B cell (primary cell): ENCODE measurements around the gene HIVEP1.

Experiments used
- EZH2 ChIP-seq: IDR thresholded peaks from 2 replicates; pipeline ENCODE4 v1.6.1; 2012; ENCODE audit warnings: borderline replicate concordance, low read depth, mild to moderate bottlenecking, moderate library complexity, low read length; ENCODE audit not compliant: insufficient read depth, poor library complexity, severe bottlenecking
- TF ChIP-seq, protein P1 (sequence below): fragments of 200-600 bp; IDR thresholded peaks from one replicate; pipeline ENCODE4 v1.8.0; 2022; ENCODE audit warnings: antibody characterized with exemption, mild to moderate bottlenecking

DNA sequence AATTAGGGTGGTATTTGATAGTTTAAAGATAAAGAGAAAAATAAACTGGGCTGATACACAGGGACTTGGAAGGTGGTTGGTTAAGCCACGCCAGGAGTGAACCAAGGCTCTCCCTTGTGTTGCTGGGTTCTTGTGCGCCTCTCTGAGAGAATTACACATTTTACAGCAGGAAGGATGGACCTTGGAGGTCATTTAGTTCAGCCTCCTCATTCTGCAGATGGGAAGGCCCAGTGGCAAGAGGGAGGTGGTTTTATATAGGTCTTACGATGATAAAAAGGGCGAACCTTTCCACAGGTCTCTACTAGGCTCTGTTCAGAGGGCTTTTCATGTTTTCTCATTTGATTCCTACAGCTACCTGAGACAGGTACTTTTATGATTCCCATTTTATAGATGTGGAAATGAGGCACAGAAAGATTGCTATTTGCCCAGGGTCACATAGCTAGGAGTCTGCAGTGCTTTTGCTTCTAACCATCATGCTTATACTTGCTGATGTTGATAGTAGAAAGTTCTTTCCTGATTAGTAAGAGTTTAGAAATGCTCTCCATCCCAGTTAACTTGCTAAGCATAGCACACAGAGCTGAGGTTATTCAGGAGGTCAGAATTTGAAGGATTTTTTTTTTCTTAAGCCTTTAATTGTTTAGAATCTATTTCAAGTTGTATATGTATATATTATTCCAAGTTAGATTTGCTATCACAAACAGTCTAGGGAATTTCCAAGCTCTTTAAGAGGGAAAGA is 12.8 kb downstream of the HIVEP1 start:
- TF ChIP-seq, protein P1, sequence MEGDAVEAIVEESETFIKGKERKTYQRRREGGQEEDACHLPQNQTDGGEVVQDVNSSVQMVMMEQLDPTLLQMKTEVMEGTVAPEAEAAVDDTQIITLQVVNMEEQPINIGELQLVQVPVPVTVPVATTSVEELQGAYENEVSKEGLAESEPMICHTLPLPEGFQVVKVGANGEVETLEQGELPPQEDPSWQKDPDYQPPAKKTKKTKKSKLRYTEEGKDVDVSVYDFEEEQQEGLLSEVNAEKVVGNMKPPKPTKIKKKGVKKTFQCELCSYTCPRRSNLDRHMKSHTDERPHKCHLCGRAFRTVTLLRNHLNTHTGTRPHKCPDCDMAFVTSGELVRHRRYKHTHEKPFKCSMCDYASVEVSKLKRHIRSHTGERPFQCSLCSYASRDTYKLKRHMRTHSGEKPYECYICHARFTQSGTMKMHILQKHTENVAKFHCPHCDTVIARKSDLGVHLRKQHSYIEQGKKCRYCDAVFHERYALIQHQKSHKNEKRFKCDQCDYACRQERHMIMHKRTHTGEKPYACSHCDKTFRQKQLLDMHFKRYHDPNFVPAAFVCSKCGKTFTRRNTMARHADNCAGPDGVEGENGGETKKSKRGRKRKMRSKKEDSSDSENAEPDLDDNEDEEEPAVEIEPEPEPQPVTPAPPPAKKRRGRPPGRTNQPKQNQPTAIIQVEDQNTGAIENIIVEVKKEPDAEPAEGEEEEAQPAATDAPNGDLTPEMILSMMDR, result no peak
- no peak for TF ChIP-seq EZH2
